MM.1S (cell line): ENCODE measurements around the gene TP73.
"Not testable (repeated sequence)": the region's sequence is repeated elsewhere in the genome, so short reads cannot be mapped to it uniquely, and the experiment has no call there.

ENCODE experiments used
- DNase-seq: peaks from one replicate; pipeline ENCODE4 v3.0.0-alpha.2; 2015
- H2AFZ ChIP-seq: fragments of 300-600 bp; sonication (generic); 2 replicates; pipeline ENCODE4 v1.6.0; 2016; ENCODE audit warnings: antibody characterized with exemption, low read length
- H3F3A ChIP-seq: fragments of 300-600 bp; sonication (generic); 2 replicates; pipeline ENCODE4 v1.6.1; 2016; ENCODE audit warnings: mild to moderate bottlenecking, antibody characterized with exemption, low read length, moderate library complexity, mixed read lengths; ENCODE audit not compliant: insufficient read depth
- H3K27ac ChIP-seq: fragments of 300-600 bp; sonication (generic); 2 replicates; pipeline ENCODE4 v1.5.1; 2016; ENCODE audit warnings: mild to moderate bottlenecking, low read length
- H3K27me3 ChIP-seq: fragments of 300-600 bp; sonication (generic); replicated peaks from 2 replicates; pipeline ENCODE4 v1.6.0; 2016; ENCODE audit warnings: low read length; ENCODE audit not compliant: insufficient read depth
- H3K36me3 ChIP-seq: fragments of 300-600 bp; sonication (generic); replicated peaks from 2 replicates; pipeline ENCODE4 v1.6.1; 2016; ENCODE audit warnings: mild to moderate bottlenecking, low read length, mixed read lengths; ENCODE audit not compliant: insufficient read depth
- H3K4me1 ChIP-seq: fragments of 300-600 bp; sonication (generic); 2 replicates; pipeline ENCODE4 v1.6.1; 2016; ENCODE audit warnings: low read length, mixed read lengths
- H3K4me2 ChIP-seq: fragments of 300-600 bp; sonication (generic); 2 replicates; pipeline ENCODE4 v1.6.0; 2016; ENCODE audit warnings: low read depth, low read length
- H3K4me3 ChIP-seq: fragments of 300-600 bp; sonication (generic); 2 replicates; pipeline ENCODE4 v1.5.1; 2016; ENCODE audit warnings: low read length, mixed read lengths
- H3K79me2 ChIP-seq: fragments of 300-600 bp; sonication (generic); 2 replicates; pipeline ENCODE4 v1.6.1; 2016; ENCODE audit warnings: mixed run types, low read length, mixed read lengths
- H3K9ac ChIP-seq: fragments of 300-600 bp; sonication (generic); 2 replicates; pipeline ENCODE4 v1.6.1; 2016; ENCODE audit warnings: low read length, mixed read lengths
- H3K9me2 ChIP-seq: fragments of 300-600 bp; sonication (generic); replicated peaks from 2 replicates; pipeline ENCODE4 v1.6.1; 2016; ENCODE audit warnings: mild to moderate bottlenecking, low read length, mixed read lengths; ENCODE audit not compliant: insufficient read depth
- H3K9me3 ChIP-seq: fragments of 300-600 bp; sonication (generic); replicated peaks from 2 replicates; pipeline ENCODE4 v1.6.1; 2016; ENCODE audit warnings: mild to moderate bottlenecking, low read length, mixed read lengths; ENCODE audit not compliant: insufficient read depth
- H4K20me1 ChIP-seq: fragments of 300-600 bp; sonication (generic); 2 replicates; pipeline ENCODE4 v1.6.1; 2016; ENCODE audit warnings: mild to moderate bottlenecking, low read length, moderate library complexity, mixed read lengths; ENCODE audit not compliant: insufficient read depth
- CTCF ChIP-seq: fragments of 300-600 bp; sonication (generic); IDR thresholded peaks from 2 replicates; pipeline ENCODE4 v1.5.1; 2016; ENCODE audit warnings: antibody characterized with exemption, low read length, mixed read lengths
- EZH2 ChIP-seq: fragments of 300-600 bp; sonication (generic); optimal IDR thresholded peaks from 2 replicates; pipeline ENCODE3; 2017; ENCODE audit warnings: low read depth, mild to moderate bottlenecking, antibody characterized with exemption, low read length, mixed read lengths
- EZH2phosphoT487 ChIP-seq: fragments of 300-600 bp; sonication (generic); IDR thresholded peaks from 2 replicates; pipeline ENCODE4 v1.6.1; 2018; ENCODE audit warnings: antibody characterized with exemption, low read length

TP73 gene

GRCh38 chr1:3721955-3722465, 69.7 kb downstream of the TP73 start:
- DNase-seq = no peak
- no peak for TF ChIP-seq EZH2
- TF ChIP-seq EZH2phosphoT487 = no peak
- no peak for TF ChIP-seq CTCF
- H3F3A ChIP-seq = no peaks in the 10 kb centered on the region
- H3K27me3 ChIP-seq = no peaks in the 10 kb centered on the region
- no peak overlapping the region for H3K4me2 ChIP-seq
- no peaks in the 10 kb centered on the region for H3K36me3 ChIP-seq
- H3K79me2 ChIP-seq = no peaks in the 10 kb centered on the region
- H3K9me3 ChIP-seq = no peaks in the 10 kb centered on the region
- no peaks in the 10 kb centered on the region for H4K20me1 ChIP-seq
- H2AFZ ChIP-seq = no peak overlapping the region
- no peak overlapping the region for H3K9ac ChIP-seq
- H3K9me2 ChIP-seq = no peaks in the 10 kb centered on the region
- H3K4me1 ChIP-seq = no peaks in the 10 kb centered on the region
- no peak overlapping the region for H3K4me3 ChIP-seq
- no peak overlapping the region for H3K27ac ChIP-seq

- Histone ChIP-seq H3K36me3 (no peaks in the 10 kb centered on the region), H3K9me3 (no peaks in the 10 kb centered on the region), H2AFZ (no peak overlapping the region), H3K27ac (no peak overlapping the region), H3K4me2 (no peak overlapping the region), H4K20me1 (no peaks in the 10 kb centered on the region), H3K79me2 (no peaks in the 10 kb centered on the region), H3K4me1 (no peaks in the 10 kb centered on the region), H3K9me2 (no peaks in the 10 kb centered on the region), H3K4me3 (no peak overlapping the region), H3F3A (no peaks in the 10 kb centered on the region), H3K27me3 (no peaks in the 10 kb centered on the region), H3K9ac (no peak overlapping the region)
- no peak for DNase-seq
- TF ChIP-seq EZH2phosphoT487 (no peak), EZH2 (no peak)
Measured at GRCh38 chr1:3722846-3723245, 70.5 kb downstream of the TP73 start.

GRCh38 chr1:3724416-3725030, 72.2 kb downstream of the TP73 start:
- not testable (repeated sequence) for H3K9me2 ChIP-seq, H2AFZ ChIP-seq, H3K27ac ChIP-seq, H3K4me2 ChIP-seq, H3K9me3 ChIP-seq, H3K27me3 ChIP-seq, H4K20me1 ChIP-seq, H3F3A ChIP-seq, H3K79me2 ChIP-seq, H3K4me3 ChIP-seq, H3K9ac ChIP-seq, H3K4me1 ChIP-seq, H3K36me3 ChIP-seq
- DNase-seq = peak; percentile 57
- peak; percentile 91 for TF ChIP-seq CTCF

GRCh38 chr1:3725366-3725765, 73.0 kb downstream of the TP73 start:
- Histone ChIP-seq H3K9me3 (no peaks in the 10 kb centered on the region), H3K4me2 (no peak overlapping the region), H3K4me1 (no peaks in the 10 kb centered on the region), H3K79me2 (no peaks in the 10 kb centered on the region), H3K9me2 (no peaks in the 10 kb centered on the region), H3K27me3 (no peaks in the 10 kb centered on the region), H3K4me3 (no peak overlapping the region), H3K36me3 (no peaks in the 10 kb centered on the region), H4K20me1 (no peaks in the 10 kb centered on the region), H3K27ac (no peak overlapping the region), H2AFZ (no peak overlapping the region), H3F3A (no peaks in the 10 kb centered on the region), H3K9ac (no peak overlapping the region)
- TF ChIP-seq EZH2phosphoT487 = no peak
- no peak for TF ChIP-seq EZH2
- TF ChIP-seq CTCF = no peak
- no peak for DNase-seq
